ENCODE data around the gene ATP2A3.
A peak's percentile ranks its signal among the peaks of the same experiment; 100 is the strongest.
"Not testable (repeated sequence)": the region's sequence is repeated elsewhere in the genome, so short reads cannot be mapped to it uniquely, and the experiment has no call there.

ATP2A3 gene

DNA sequence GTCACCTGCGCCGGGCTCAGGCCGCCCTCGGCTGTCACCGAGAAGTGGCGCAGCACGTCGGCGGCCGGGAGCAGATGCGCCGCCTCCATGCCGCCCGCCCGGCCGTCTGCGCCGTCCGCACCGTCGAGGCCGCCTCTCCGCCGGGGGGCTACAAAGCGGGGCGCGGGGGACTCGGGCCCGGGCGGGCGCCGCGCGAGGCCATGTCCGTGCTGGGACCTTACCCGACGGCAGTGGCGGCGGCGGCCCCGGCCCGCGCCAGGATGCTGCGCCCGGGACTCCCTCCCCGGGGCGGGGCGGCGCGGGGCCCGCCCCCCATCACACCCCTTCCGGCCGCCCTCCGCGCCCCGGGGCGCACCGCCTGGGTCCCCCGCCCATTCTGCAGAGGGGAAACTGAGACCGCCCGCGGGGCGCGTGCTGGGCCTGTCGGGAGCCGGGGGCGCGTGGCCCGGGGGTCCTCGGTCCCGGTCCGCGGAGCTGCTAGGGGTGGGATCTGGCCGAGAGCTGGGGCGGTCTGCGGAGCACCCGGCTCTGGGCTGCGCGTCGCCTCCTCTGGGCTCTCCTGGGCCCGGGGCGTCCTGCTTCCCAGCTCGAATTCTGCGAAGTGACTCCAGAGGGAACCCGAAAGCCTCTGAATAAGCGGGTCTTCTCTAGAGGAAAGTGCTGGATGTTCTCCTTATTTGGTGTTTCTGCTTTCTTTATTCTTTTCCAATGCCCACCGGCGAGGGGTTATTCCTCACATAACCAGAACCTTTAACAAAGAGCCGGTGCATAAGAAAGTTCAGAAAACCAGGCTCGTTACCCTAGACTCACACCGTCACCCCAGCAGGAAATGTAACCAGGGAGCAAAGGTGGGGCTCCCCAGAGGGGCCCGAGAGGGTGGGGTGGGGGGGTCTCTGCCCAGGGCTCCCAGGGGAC lies at the start of gene ATP2A3:
Gene ATP2A3 (minus strand): TSS at position 235 of the 915 bp plus-strand sequence. CDS start 146 bp downstream, at position 89.
- DNase-seq, result peak; percentile 50

GRCh38 chr17:4010754-4011153 lies 46.5 kb upstream of the ATP2A3 start:
- DNase-seq, result no peak

GRCh38 chr17:4009186-4009785 lies 45.0 kb upstream of the ATP2A3 start:
- DNase-seq, result no peak

DNA sequence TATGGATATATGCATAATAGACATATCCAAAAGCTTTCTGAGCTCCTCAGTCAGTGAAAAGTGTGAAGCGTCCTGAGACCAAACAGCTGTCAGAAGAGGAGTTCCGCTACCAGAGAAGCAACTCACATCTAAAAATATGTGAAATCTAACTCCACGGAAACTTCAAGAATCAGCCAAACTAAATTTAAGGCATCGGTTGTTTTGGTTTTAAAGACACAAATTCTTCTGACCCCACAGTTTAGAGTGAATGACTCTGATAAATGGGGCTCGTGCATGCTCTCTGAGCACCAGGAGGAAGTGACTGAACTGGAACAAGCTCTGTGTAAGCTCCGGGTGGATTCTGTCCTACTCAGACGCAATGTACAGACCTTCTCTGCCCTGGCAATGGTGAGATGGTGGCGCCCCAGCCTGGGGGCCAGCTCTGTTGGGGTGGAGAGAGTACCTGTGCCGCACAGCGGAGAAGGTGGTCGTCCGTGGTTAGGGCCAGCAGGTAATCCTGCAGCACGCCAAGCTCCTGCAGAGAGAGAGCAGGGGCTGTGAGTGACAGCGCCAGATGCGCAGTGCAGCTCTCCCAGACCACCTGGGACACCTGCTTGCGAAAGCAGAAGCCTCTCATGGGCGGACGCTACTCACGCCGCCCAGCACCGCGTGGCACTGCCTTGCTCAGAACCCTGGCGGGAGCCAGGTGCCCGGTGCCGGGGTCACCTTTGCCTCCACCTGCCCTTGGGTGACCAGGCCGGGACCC lies 44.4 kb upstream of the ATP2A3 start:
- DNase-seq, result no peak

GRCh38 chr17:4008082-4008435 lies 43.8 kb upstream of the ATP2A3 start:
- no peak for DNase-seq

GRCh38 chr17:4007346-4008081 lies 43.3 kb upstream of the ATP2A3 start:
- DNase-seq, result no peak

DNA sequence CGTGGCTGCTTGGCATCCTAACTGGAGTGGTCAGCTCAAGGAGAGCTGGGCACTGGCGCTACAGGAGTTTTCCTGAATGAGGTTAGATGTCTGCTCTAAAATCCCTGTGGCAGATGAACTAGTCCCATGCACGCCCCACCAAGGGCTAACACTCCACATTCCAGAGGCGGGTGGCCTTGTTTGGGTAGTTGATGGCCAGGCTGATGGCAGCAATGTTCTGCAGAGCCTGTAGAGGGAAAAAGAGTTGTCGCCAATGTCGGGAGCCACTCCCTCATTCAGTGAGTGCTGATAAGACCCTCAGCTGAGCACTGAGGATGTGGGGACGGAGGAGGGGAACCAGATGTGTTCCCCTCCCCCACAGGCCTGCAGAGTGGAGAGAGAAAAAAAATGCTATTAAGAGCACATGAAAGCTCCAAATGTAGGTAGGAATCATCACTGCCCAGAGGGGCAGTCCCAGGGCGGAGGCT lies 42.5 kb upstream of the ATP2A3 start:
- no peak for DNase-seq

DNA sequence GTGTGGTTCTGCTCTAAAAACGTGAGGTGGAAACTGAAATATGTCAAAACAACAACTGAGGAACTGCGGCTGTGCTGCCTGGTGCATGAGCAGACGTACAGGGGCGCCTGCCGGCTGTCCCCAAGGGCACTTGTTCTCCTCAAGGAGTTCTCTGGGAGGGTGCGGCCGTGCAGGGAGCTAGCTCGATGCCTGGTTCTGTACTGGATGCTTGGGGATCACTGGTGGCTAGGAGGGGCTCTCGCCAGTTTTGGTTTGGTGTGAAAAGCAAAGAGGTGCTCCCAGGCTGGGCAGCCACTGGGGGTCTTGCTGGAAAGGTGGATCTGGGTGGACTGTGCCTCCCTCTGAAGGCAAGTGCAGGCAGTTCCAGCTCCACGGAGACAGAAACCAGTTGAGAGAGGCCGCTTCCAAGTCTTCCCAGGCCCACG lies 41.9 kb upstream of the ATP2A3 start:
- no peak for DNase-seq

GRCh38 chr17:4005296-4006164 lies 41.3 kb upstream of the ATP2A3 start:
- no peak for DNase-seq

DNA sequence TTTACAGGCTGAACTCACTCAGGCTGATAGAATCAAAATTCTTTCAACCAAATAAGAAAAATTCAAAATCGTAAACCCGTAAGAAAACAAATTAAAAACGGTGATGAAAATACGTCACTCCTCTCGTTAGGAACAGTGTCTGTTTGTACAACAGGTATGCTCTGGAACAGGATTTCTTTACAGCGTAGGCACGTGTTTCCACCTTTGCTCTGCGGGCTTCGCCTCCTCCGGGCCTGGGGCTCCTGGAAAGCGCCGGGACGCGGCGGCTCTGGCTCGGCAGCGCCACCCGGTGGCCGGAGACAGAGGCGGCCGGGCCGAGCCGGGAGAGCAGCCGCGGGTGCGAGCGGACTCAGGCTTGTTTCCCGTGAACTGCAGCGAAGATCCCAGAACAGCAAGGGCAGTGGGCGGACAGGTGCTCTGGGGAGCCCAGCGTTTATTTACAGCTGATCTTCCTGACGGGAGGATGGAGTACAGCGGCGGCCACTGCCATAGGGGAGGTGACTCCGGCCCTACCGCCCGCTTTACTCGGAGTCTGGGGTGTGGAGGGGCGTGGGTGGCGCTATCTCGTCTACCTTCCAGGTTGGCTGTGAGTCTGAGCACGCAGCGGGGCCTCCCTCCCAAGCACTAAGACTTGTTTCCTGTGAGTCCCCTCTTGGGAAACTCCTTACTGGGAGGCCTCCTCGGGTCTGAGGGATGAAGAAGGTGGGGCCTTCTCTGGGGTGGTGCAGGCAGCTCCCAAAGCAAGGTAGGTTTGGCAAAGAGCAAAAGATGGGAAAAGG lies 40.5 kb upstream of the ATP2A3 start:
- DNase-seq, result no peak

DNA sequence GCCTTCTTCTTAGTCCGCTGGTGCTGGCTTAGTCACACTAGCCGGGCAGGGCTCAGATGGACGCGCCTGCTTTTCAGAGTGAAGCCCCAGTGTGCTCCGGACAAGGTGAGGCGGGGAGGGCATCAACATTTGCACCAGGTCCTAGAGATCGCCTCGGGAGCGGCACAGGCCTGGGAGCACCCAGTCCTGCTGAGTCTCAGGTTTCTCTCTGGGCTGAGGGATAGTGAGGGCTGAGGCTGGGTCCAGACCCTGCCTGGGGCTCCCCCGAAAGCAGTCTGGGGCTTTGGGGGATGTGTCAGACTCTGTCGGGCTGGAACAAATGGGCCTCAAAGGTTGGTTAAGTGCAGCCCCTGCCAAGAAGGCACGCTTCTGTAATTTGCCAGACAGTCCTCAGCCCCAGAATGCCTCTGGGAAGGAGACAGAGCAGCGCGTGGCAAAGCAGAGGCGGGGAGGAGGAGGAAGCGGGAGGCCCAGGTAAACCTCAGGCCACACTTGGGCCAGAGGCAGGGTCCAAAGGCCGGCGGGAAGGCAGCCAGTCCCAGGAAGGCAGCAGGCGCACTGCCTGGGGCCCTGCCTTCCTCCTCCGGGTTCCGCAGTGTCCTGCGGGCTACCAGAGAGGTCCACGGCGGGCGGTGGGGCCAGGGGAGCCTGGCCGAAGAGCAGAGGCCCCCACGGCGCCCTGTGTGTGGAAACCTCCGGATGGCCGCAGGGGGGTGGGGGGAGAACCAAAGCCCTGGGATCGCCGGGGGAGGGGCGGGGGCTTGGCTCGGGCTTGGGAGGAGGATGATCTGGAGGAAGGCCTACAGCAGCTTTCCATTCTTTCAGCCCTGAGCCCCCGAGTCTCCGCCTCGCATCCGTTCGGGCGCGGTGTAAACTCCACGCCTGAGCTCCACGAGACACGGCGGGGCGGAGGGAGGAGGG lies 39.5 kb upstream of the ATP2A3 start:
- no peak for DNase-seq

GRCh38 chr17:4003131-4003500 lies 38.9 kb upstream of the ATP2A3 start:
- no peak for DNase-seq

GRCh38 chr17:4001048-4001590 lies 36.9 kb upstream of the ATP2A3 start:
- DNase-seq, result no peak

DNA sequence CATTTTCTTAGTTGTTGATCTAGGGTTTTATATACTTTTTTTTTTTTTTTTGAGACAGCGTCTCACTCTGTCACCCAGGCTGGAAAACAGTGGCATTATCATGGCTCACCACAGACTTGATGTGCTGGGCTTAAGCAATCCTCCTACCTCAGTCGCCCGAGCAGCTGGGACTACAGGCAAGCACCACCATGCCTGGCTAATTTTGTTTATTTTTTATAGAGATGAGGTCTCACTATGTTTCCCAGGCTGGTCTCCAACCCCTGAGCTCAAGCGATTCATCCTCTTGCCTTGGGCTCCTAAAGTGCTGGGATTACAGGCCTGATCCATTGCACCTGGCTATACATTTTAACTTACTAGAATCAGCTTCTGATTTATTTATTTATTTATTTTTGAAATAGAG lies 34.2 kb upstream of the ATP2A3 start:
- DNase-seq, result no peak

GRCh38 chr17:3995067-3995466 lies 30.8 kb upstream of the ATP2A3 start:
- no peak for DNase-seq

GRCh38 chr17:3994221-3994576 lies 30.0 kb upstream of the ATP2A3 start:
- DNase-seq, result no peak

- DNase-seq, result no peak
Observed at GRCh38 chr17:3993493-3994220, 29.4 kb upstream of the ATP2A3 start.

GRCh38 chr17:3992370-3992769 lies 28.1 kb upstream of the ATP2A3 start:
- no peak for DNase-seq

DNA sequence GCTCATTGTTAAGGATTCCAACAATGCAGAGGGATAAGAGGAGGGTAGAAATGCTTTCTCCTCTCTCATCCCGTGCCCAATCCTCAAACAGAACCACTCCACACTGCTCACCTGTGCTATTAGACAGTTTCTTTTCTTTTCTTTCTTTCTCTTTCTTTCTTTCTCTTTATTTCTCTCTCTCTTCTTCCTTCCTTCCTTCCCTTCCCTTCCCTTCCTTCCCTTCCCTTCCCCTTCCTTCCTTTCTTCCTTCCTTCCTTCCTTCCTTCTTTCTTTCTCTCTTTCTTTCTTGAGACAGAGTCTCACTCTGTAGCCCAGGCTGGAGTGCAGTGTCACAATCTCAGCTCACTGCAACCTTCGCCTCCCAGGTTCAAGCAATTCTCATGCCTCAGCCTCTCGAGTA lies 27.5 kb upstream of the ATP2A3 start:
- not testable (repeated sequence) for DNase-seq

Measured in NCI-H1105 treated with DMSO at 0.1 percent for 48 hours (cell line).